K562 (cell line): ENCODE results near the gene SQOR. TPM values are rescaled to one million over a fixed set of nuclear protein-coding genes. Genes with fewer than 3 reads are reported as not detected.

Source experiments
- AFF4 ChIP-seq: sonication (generic); formaldehyde crosslinking; IDR thresholded peaks from 2 replicates; pipeline ENCODE4 v1.8.0; 2023; ENCODE audit warnings: mild to moderate bottlenecking, missing genetic modification reagents
- CAMTA2 ChIP-seq: fragments of 250-450 bp; sonication (Bioruptor Pico); conservative IDR thresholded peaks from 2 replicates; pipeline ENCODE4 v1.5.1; 2022
- CBFB ChIP-seq: sonication (generic); formaldehyde crosslinking; IDR thresholded peaks from 2 replicates; pipeline ENCODE4 v1.4.0; 2020; ENCODE audit warnings: mild to moderate bottlenecking, missing genetic modification reagents
- CBX8 ChIP-seq: fragments of 200-600 bp; sonication (generic); IDR thresholded peaks from 2 replicates; pipeline ENCODE4 v1.6.1; 2012; ENCODE audit warnings: borderline replicate concordance, mixed run types, low read depth, mild to moderate bottlenecking, moderate library complexity, mixed read lengths, low read length, control low read depth, inconsistent platforms; ENCODE audit not compliant: poor library complexity, severe bottlenecking; ENCODE audit errors: extremely low read depth
- CGGBP1 ChIP-seq: fragments of 250-450 bp; sonication (Bioruptor Pico); IDR thresholded peaks from 2 replicates; pipeline ENCODE4 v1.9.0; 2021; ENCODE audit warnings: mild to moderate bottlenecking
- CREB3L1 ChIP-seq: fragments of 450-650 bp; IDR thresholded peaks from 2 replicates; pipeline ENCODE4 v1.6.1; 2014; ENCODE audit warnings: low read depth, mild to moderate bottlenecking, moderate library complexity, borderline replicate concordance
- DIDO1 ChIP-seq: fragments of 450-650 bp; IDR thresholded peaks from 2 replicates; pipeline ENCODE4 v1.6.1; 2016; ENCODE audit warnings: low read depth, missing biosample characterization, missing genetic modification characterization
- EGR1 ChIP-seq: fragments of 450-650 bp; conservative IDR thresholded peaks from 2 replicates; pipeline ENCODE4 v1.6.1; 2017; ENCODE audit warnings: mild to moderate bottlenecking
- FOXK1 ChIP-seq: sonication (generic); formaldehyde crosslinking; IDR thresholded peaks from 2 replicates; pipeline ENCODE4 v1.8.0; 2022; ENCODE audit warnings: missing genetic modification reagents, mild to moderate bottlenecking, borderline replicate concordance
- HDAC6 ChIP-seq: IDR thresholded peaks from 2 replicates; pipeline ENCODE4 v1.6.1; 2012; ENCODE audit warnings: low read depth, mild to moderate bottlenecking, control low read depth, inconsistent platforms, low read length, moderate library complexity
- HMG20B ChIP-seq: fragments of 250-450 bp; sonication (Bioruptor Pico); IDR thresholded peaks from 2 replicates; pipeline ENCODE4 v1.5.0; 2021; ENCODE audit warnings: mild to moderate bottlenecking
- HSF4 ChIP-seq: fragments of 250-450 bp; sonication (Bioruptor Pico); IDR thresholded peaks from 2 replicates; pipeline ENCODE4 v2.1.2; 2022; ENCODE audit warnings: mild to moderate bottlenecking, moderate library complexity, borderline replicate concordance
- MNT ChIP-seq, 2 experiments: fragments of 450-650 bp; conservative IDR thresholded peaks; 2 replicates each; pipeline ENCODE4 v1.6.1; 2017; ENCODE audit warnings: mild to moderate bottlenecking in 2 of 2, moderate library complexity in 2 of 2
- NFIX ChIP-seq: fragments of 250-450 bp; sonication (Bioruptor Pico); IDR thresholded peaks from 2 replicates; pipeline ENCODE4 v1.4.0; 2020; ENCODE audit warnings: low read depth, mild to moderate bottlenecking, moderate library complexity
- SIRT6 ChIP-seq: IDR thresholded peaks from one replicate; pipeline ENCODE4 v1.6.1; 2012; ENCODE audit warnings: low read depth, mild to moderate bottlenecking, control low read depth, inconsistent platforms, low read length, moderate library complexity
- TCFL5 ChIP-seq: fragments of 250-450 bp; sonication (Bioruptor Pico); conservative IDR thresholded peaks from 2 replicates; pipeline ENCODE4 v1.6.1; 2021; ENCODE audit warnings: mild to moderate bottlenecking, moderate library complexity, matching md5 sums
- ZNF655 ChIP-seq: fragments of 250-450 bp; sonication (Bioruptor Pico); IDR thresholded peaks from 2 replicates; pipeline ENCODE4 v1.5.0; 2021
- ZNF77 ChIP-seq: fragments of 250-450 bp; sonication (Bioruptor Pico); IDR thresholded peaks from 2 replicates; pipeline ENCODE4 v1.5.0; 2020
- ZNF79 ChIP-seq: fragments of 250-450 bp; sonication (Bioruptor Pico); IDR thresholded peaks from 2 replicates; pipeline ENCODE4 v1.4.0; 2020; ENCODE audit warnings: low read depth, mild to moderate bottlenecking, moderate library complexity
- polyA plus RNA-seq, 8 experiments: library from polyadenylated mRNA; depleted of rRNA in 4 of 8; stranded (reverse) in 5 of 8; unstranded in 3 of 8; fragments of >200 nt; fragmentation: Nextera tagmentation in 2 of 8; fragmentation: Illumina TruSeq in 1 of 8; extraction: Ambion mirVana in 2 of 8; extraction: Trizol in 1 of 8; gene quantifications; 2 replicates each; pipeline versions ENCODE4 v1.2.1 to v1.2.3, GENCODE V29; 2011 to 2014; ENCODE audit warnings: inconsistent platforms in 1 of 8, missing spikeins in 1 of 8
- total RNA-seq, 7 experiments: library from RNA; depleted of rRNA in 6 of 7; stranded (reverse); fragments of >200 nt in 6 of 7; fragmentation: Illumina TruSeq in 2 of 7; extraction: Trizol in 2 of 7; gene quantifications; 2 replicates each; pipeline versions ENCODE4 v1.2.1 to v1.2.3, GENCODE V29; 2011 to 2021; ENCODE audit warnings: low replicate concordance in 1 of 7

Gene SQOR
- total and polyA plus RNA-seq, 9 of the 15 experiments (the other 6 are each of a cell fraction or from before 2014, with no cell fraction given): 0.32 to 1.6 (median 1.1) TPM

GRCh38 chr15:45587095-45587862, 47.5 kb upstream of the SQOR start, which contains the start of gene BLOC1S6 (continued):
- TF ChIP-seq MNT (conservative IDR thresholded peaks at IDR 0.05): peak; percentile 90 to 94
- TF ChIP-seq ZNF79 (CRISPR knock-in tag): no peak
- TF ChIP-seq CREB3L1: peak; percentile 84; the same call in 1 of the 2 replicates
- TF ChIP-seq TCFL5 (CRISPR knock-in tag): no peak
- no peak for TF ChIP-seq SIRT6
- no peak; the same call in 1 of the 2 replicates for TF ChIP-seq FOXK1 (CRISPR knock-in tag)
- no peak for TF ChIP-seq HMG20B (CRISPR knock-in tag)
- peak; percentile 78 for TF ChIP-seq DIDO1
- no peak for TF ChIP-seq CAMTA2
- TF ChIP-seq EGR1: no peak; the same call in 1 of the 2 replicates
- TF ChIP-seq ZNF77 (CRISPR knock-in tag): no peak
- no peak for TF ChIP-seq CBFB (CRISPR knock-in tag)
- TF ChIP-seq AFF4 (CRISPR knock-in tag): peak; percentile 86
- no peak for TF ChIP-seq ZNF655 (CRISPR knock-in tag)
- no peak for TF ChIP-seq CGGBP1 (CRISPR knock-in tag)
- no peak for TF ChIP-seq NFIX (CRISPR knock-in tag)
- TF ChIP-seq HDAC6: no peak
- TF ChIP-seq CBX8: no peak
- TF ChIP-seq HSF4 (CRISPR knock-in tag): no peak
